GM12865 (cell line): ENCODE measurements around the gene OPRL1.

Experiments used
- DNase-seq: peaks from one replicate; pipeline ENCODE4 v3.0.0; 2010; ENCODE audit warnings: low read depth
- H3K4me3 ChIP-seq: 2 replicates; pipeline ENCODE4 v1.5.1; 2011; ENCODE audit warnings: mild to moderate bottlenecking, low read depth, low read length, control low read depth
- CTCF ChIP-seq: IDR thresholded peaks from 2 replicates; pipeline ENCODE4 v1.5.1; 2011; ENCODE audit warnings: low read length, control low read depth, low read depth, inconsistent platforms; ENCODE audit not compliant: insufficient read depth; ENCODE audit errors: missing control alignments

Gene OPRL1

GRCh38 chr20:64106435-64106961, 26.6 kb downstream of the OPRL1 start:
- TF ChIP-seq CTCF: no peak
- DNase-seq: no peak
- no peak overlapping the region for H3K4me3 ChIP-seq

DNA sequence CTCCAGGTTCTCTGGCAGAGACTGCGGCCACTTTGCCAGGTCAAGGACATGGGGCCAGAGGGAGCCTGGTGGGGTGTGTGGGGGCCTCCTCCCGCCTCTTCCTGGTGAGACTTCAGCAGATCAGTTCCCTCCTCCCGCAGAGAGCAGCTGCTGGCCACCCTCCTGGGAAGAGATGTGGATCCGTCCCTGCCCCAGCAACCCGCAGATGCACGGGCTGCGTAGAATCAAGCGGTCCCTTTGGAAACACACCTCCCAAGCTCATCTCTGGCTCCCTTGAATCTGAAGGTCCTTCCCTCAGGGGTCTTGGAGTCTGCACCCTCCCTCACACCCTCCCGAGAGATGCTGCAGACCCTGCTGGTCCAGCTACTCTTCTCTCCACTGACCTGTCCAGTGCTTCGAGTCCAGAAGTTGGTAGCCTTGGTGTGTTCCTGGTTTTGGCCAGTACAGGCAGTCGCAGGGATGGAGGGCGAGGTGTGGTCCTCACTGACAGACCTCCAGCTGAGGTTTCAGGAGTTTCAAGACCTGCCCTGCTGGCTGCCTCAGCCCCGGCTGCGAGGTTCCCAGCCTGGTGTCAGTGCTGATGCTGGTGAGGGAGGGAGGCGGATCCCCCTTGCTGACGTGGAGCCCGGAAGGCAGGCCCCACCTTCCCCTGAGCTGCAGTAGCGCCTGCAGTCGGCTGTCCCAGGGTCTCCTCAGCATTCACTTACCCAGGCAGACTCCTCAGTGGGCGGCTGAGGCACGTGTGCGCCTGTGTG, 27.3 kb downstream of the OPRL1 start, which contains the start of gene NPBWR2:
Gene NPBWR2 (minus strand): TSS at position 585 of the 755 bp plus-strand sequence. CDS start 734 bp downstream, outside the sequence.
- no peak for TF ChIP-seq CTCF
- H3K4me3 ChIP-seq: no peak within 1 kb of the TSS

DNA sequence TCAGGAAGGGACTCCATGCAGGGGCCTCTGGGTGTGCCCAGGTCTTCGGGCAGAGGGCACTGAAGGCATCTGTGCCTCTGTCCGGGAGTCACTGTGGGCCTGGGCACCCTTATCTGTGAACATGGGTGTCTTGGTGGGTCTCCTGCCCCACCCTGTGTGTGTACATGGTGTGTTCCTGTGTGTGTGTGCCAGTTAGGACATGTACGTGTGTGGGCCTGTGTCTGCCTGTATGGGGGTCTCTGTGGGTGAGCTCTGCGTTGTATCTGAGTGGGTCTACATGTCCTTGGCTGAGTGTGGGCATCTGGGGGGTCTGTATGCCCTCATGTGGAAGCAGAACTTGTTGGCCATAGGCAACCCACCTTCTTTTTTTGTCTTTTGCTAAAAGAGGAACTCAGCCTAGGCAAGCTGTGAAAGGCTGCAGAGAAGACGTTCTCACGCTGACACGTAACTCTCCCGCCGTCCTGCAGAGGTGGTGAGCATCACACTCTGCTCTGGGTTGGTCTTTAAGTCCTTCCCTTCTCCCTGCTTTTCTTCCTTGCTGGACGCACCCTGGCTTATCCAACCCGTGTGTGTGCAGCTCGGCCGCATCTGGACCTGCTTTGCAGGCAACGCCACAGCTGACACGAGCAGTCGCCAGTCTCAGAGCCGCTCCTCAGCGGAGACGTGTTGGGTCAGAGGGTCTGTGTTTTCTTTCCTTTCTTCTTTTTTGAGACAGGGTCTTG, 28.0 kb downstream of the OPRL1 start:
- H3K4me3 ChIP-seq: no peak overlapping the region
- DNase-seq: no peak
- TF ChIP-seq CTCF: no peak

More for the DNA sequence above, 27.3 kb downstream of the OPRL1 start, which contains the start of gene NPBWR2:
- no peak for DNase-seq

- H3K4me3 ChIP-seq: no peak overlapping the region
- TF ChIP-seq CTCF: no peak
- no peak for DNase-seq
These were observed 29.1 kb downstream of the OPRL1 start for GRCh38 chr20:64108731-64109681.

GRCh38 chr20:64109831-64110391, 30.0 kb downstream of the OPRL1 start:
- TF ChIP-seq CTCF: no peak
- H3K4me3 ChIP-seq: no peak overlapping the region
- no peak for DNase-seq
